Fibroblast of lung (primary cell): ENCODE data around the gene SREBF2. TPM values are rescaled to one million over a fixed set of nuclear protein-coding genes. Genes with fewer than 3 reads are reported as not detected.
A peak's percentile ranks its signal among the peaks of the same experiment; 100 is the strongest.

Source experiments
- DNase-seq, 2 donors: peaks; one replicate each; pipeline versions ENCODE4 v3.0.0 to v3.0.0-alpha.2; 2010; ENCODE audit warnings: low read depth in 2 of 2
- H2AFZ ChIP-seq: 2 replicates; pipeline ENCODE4 v1.5.1; 2012; ENCODE audit warnings: low read length, control low read depth, inconsistent platforms
- H3K27ac ChIP-seq: 2 replicates; pipeline ENCODE4 v1.5.1; 2011; ENCODE audit warnings: low read length, control low read depth; ENCODE audit not compliant: insufficient read depth
- H3K27me3 ChIP-seq: 2 replicates; pipeline ENCODE4 v1.5.1; 2011; ENCODE audit warnings: mild to moderate bottlenecking, low read length; ENCODE audit not compliant: control insufficient read depth, insufficient read depth
- H3K36me3 ChIP-seq: 2 replicates; pipeline ENCODE4 v1.5.1; 2011; ENCODE audit warnings: low read length; ENCODE audit not compliant: control insufficient read depth, insufficient read depth
- H3K4me1 ChIP-seq: 2 replicates; pipeline ENCODE4 v1.5.1; 2011; ENCODE audit warnings: low read length; ENCODE audit not compliant: control insufficient read depth, insufficient read depth; ENCODE audit errors: extremely low read depth
- H3K4me2 ChIP-seq: 2 replicates; pipeline ENCODE4 v1.5.1; 2011; ENCODE audit warnings: low read length, control low read depth; ENCODE audit not compliant: insufficient read depth; ENCODE audit errors: extremely low read depth
- H3K4me3 ChIP-seq, 4 experiments: fragments of 200-600 bp in 1 of 4; sonication (generic) in 1 of 4; replicated peaks in 1 of 4; 2 replicates each; pipeline ENCODE4 v1.5.1; 2011 to 2016; ENCODE audit warnings: low read length in 4 of 4, low read depth in 3 of 4, mild to moderate bottlenecking in 3 of 4, control low read depth in 2 of 4, inconsistent platforms in 1 of 4, mixed read lengths in 1 of 4; ENCODE audit not compliant: insufficient read depth in 1 of 4; ENCODE audit errors: control extremely low read depth in 1 of 4
- H3K79me2 ChIP-seq: 2 replicates; pipeline ENCODE4 v1.5.1; 2012; ENCODE audit warnings: mild to moderate bottlenecking, low read length, inconsistent platforms; ENCODE audit not compliant: control insufficient read depth, insufficient read depth
- H3K9ac ChIP-seq: 2 replicates; pipeline ENCODE4 v1.5.1; 2011; ENCODE audit warnings: mild to moderate bottlenecking, low read length, control low read depth; ENCODE audit not compliant: insufficient read depth
- H3K9me3 ChIP-seq: 2 replicates; pipeline ENCODE4 v1.5.1; 2012; ENCODE audit warnings: low read depth, low read length; ENCODE audit not compliant: control insufficient read depth, insufficient read depth
- H4K20me1 ChIP-seq: 2 replicates; pipeline ENCODE4 v1.5.1; 2011; ENCODE audit warnings: low read length; ENCODE audit not compliant: control insufficient read depth, insufficient read depth; ENCODE audit errors: extremely low read depth
- CTCF ChIP-seq, 2 donors: IDR thresholded peaks in 1 of 2; conservative IDR thresholded peaks in 1 of 2; 1 replicate in 1 of 2; 2 replicates in 1 of 2; pipeline ENCODE4 v1.5.1; 2011 to 2012; ENCODE audit warnings: low read length in 2 of 2, control low read depth in 1 of 2, inconsistent platforms in 1 of 2, low read depth in 1 of 2, mild to moderate bottlenecking in 1 of 2
- EZH2 ChIP-seq: IDR thresholded peaks from 2 replicates; pipeline ENCODE4 v1.5.1; 2012; ENCODE audit warnings: low read length, control low read depth, mild to moderate bottlenecking; ENCODE audit errors: missing control alignments
- polyA plus RNA-seq, 2 donors: library from polyadenylated mRNA; depleted of rRNA in 1 of 2; stranded (reverse) in 1 of 2; unstranded in 1 of 2; fragments of >200 nt; gene quantifications; 2 replicates each; pipeline ENCODE4 v1.2.1, GENCODE V29; 2011 to 2012; ENCODE audit warnings: missing spikeins in 1 of 2
- total RNA-seq: library from RNA; depleted of rRNA; stranded (reverse); fragments of >200 nt; gene quantifications from 2 replicates; pipeline ENCODE4 v1.2.1, GENCODE V29; 2014

SREBF2 gene
- total and polyA plus RNA-seq, 2 donors (not counting 1 experiment from before 2014, with no cell fraction given), result 51.7 to 103 TPM

GRCh38 chr22:41845380-41846267 lies 12.7 kb downstream of the SREBF2 start:
- Histone ChIP-seq H3K79me2 (peaks cover 68% of the 10 kb centered on the region), H3K27ac (no peak overlapping the region), H3K4me3 (no peak overlapping the region), H3K9me3 (no peaks in the 10 kb centered on the region), H4K20me1 (peaks cover 8% of the 10 kb centered on the region), H3K27me3 (no peaks in the 10 kb centered on the region), H3K36me3 (peaks cover 3% of the 10 kb centered on the region), H3K9ac (no peak overlapping the region), H3K4me2 (no peak overlapping the region), H3K4me1 (no peaks in the 10 kb centered on the region), H2AFZ (no peak overlapping the region)
- peak in 1 of 2 donors; percentile 38 for DNase-seq
- TF ChIP-seq CTCF (conservative IDR thresholded peaks at IDR 0.05 in 1 of 2, IDR thresholded peaks at IDR 0.05 in 1 of 2; ENCODE audit: low read depth in 1 of 2, low read length in 2 of 2) (no peak), EZH2 (no peak)

GRCh38 chr22:41846268-41846987 lies 13.5 kb downstream of the SREBF2 start:
- Histone ChIP-seq H3K9me3 (no peaks in the 10 kb centered on the region), H3K4me1 (no peaks in the 10 kb centered on the region), H3K4me3 (no peak overlapping the region), H4K20me1 (peaks cover 6% of the 10 kb centered on the region), H3K27ac (no peak overlapping the region), H3K36me3 (no peaks in the 10 kb centered on the region), H3K27me3 (no peaks in the 10 kb centered on the region), H3K4me2 (no peak overlapping the region), H3K9ac (no peak overlapping the region), H2AFZ (no peak overlapping the region), H3K79me2 (peaks cover 60% of the 10 kb centered on the region)
- no peak for DNase-seq
- no peak for TF ChIP-seq EZH2
- TF ChIP-seq CTCF (conservative IDR thresholded peaks at IDR 0.05 in 1 of 2, IDR thresholded peaks at IDR 0.05 in 1 of 2; ENCODE audit: low read depth in 1 of 2, low read length in 2 of 2), result no peak

- Histone ChIP-seq H2AFZ (no peak overlapping the region), H3K9ac (no peak overlapping the region), H3K79me2 (peaks cover 54% of the 10 kb centered on the region), H3K27ac (no peak overlapping the region), H3K4me2 (no peak overlapping the region), H4K20me1 (peaks cover 6% of the 10 kb centered on the region), H3K9me3 (no peaks in the 10 kb centered on the region), H3K4me3 (no peak overlapping the region), H3K27me3 (no peaks in the 10 kb centered on the region), H3K4me1 (no peaks in the 10 kb centered on the region), H3K36me3 (no peaks in the 10 kb centered on the region)
- no peak for TF ChIP-seq CTCF (conservative IDR thresholded peaks at IDR 0.05 in 1 of 2, IDR thresholded peaks at IDR 0.05 in 1 of 2; ENCODE audit: low read depth in 1 of 2, low read length in 2 of 2)
- no peak for TF ChIP-seq EZH2
- DNase-seq, result no peak
These were observed 14.4 kb downstream of the SREBF2 start for GRCh38 chr22:41847300-41847699.
